Nephron (organoid): ENCODE results near the gene NRF1.

ENCODE experiments used
- H3K27ac Mint-ChIP-seq, 3 experiments: 2 replicates each; pipeline ENCODE4 v1.8.0; 2020; ENCODE audit warnings: mixed read lengths in 3 of 3, mild to moderate bottlenecking in 2 of 3, moderate library complexity in 1 of 3
- H3K27me3 Mint-ChIP-seq: 2 replicates; pipeline ENCODE4 v1.8.0; 2021; ENCODE audit warnings: low read depth, mild to moderate bottlenecking, moderate library complexity, mixed read lengths
- H3K36me3 Mint-ChIP-seq: 2 replicates; pipeline ENCODE4 v1.8.0; 2020; ENCODE audit warnings: low read depth, mixed read lengths
- H3K4me1 Mint-ChIP-seq: 2 replicates; pipeline ENCODE4 v1.8.0; 2020; ENCODE audit warnings: mixed read lengths
- H3K4me3 Mint-ChIP-seq, 3 experiments: 2 replicates each; pipeline ENCODE4 v1.8.0; 2020; ENCODE audit warnings: mild to moderate bottlenecking in 3 of 3, mixed read lengths in 3 of 3, moderate library complexity in 2 of 3
- H3K9me3 Mint-ChIP-seq: 2 replicates; pipeline ENCODE4 v1.8.0; 2020; ENCODE audit warnings: mixed read lengths
- TF ChIP-seq, protein P1 (sequence below), 3 experiments: fragments of 200-600 bp; sonication (generic); IDR thresholded peaks; one replicate each; pipeline ENCODE4 v1.5.0; 2021; ENCODE audit warnings: antibody characterized with exemption in 3 of 3; ENCODE audit not compliant: unreplicated experiment in 3 of 3

Gene NRF1

DNA sequence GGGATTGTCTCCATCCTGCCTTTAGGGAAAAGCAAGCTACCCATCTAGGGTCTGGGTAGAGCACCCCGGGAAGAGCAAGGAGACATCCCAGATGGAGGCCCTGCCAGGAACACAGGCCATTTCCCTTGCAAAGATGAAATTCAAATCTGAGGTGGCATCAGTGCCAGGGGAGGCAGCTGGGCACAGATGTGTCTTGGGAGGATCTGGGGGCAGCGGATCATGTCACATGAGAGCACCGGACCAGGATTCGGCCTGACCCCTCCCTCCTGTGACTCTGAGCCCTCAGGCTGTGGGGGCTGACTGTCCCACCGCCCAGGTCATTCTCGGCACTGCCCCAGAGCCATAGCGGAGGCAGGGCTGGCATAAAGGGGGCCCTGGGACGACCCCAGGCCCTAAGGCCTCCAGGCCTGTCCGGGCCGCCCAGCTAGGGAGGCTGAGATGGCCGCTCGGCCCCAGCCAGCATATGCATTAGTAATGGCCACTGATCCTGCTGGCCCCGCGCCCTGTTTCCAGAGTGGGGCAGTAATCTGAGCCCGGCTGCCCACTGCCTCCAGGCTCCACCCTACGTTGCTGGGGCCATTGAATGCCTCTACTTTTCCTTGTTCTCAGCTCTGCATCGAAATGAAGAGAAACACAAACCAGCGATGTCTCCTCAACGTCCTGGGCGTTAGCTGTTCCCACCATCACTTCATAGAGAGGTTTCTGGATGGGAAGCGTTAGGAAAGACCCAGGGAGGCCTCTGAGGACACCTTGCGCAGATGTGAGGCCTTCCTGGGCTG, 192.8 kb downstream of the NRF1 start:
- H3K4me1 Mint-ChIP-seq = peaks cover 6% of the 10 kb centered on the region
- TF ChIP-seq, protein P1, sequence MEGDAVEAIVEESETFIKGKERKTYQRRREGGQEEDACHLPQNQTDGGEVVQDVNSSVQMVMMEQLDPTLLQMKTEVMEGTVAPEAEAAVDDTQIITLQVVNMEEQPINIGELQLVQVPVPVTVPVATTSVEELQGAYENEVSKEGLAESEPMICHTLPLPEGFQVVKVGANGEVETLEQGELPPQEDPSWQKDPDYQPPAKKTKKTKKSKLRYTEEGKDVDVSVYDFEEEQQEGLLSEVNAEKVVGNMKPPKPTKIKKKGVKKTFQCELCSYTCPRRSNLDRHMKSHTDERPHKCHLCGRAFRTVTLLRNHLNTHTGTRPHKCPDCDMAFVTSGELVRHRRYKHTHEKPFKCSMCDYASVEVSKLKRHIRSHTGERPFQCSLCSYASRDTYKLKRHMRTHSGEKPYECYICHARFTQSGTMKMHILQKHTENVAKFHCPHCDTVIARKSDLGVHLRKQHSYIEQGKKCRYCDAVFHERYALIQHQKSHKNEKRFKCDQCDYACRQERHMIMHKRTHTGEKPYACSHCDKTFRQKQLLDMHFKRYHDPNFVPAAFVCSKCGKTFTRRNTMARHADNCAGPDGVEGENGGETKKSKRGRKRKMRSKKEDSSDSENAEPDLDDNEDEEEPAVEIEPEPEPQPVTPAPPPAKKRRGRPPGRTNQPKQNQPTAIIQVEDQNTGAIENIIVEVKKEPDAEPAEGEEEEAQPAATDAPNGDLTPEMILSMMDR (IDR thresholded peaks at IDR 0.05; ENCODE audit: unreplicated experiment in 3 of 3) = no peak
- no peaks in the 10 kb centered on the region for H3K9me3 Mint-ChIP-seq
- H3K27ac Mint-ChIP-seq = no peak overlapping the region
- H3K27me3 Mint-ChIP-seq = peaks cover 6% of the 10 kb centered on the region
- H3K4me3 Mint-ChIP-seq = no peak overlapping the region
- H3K36me3 Mint-ChIP-seq = no peaks in the 10 kb centered on the region

DNA sequence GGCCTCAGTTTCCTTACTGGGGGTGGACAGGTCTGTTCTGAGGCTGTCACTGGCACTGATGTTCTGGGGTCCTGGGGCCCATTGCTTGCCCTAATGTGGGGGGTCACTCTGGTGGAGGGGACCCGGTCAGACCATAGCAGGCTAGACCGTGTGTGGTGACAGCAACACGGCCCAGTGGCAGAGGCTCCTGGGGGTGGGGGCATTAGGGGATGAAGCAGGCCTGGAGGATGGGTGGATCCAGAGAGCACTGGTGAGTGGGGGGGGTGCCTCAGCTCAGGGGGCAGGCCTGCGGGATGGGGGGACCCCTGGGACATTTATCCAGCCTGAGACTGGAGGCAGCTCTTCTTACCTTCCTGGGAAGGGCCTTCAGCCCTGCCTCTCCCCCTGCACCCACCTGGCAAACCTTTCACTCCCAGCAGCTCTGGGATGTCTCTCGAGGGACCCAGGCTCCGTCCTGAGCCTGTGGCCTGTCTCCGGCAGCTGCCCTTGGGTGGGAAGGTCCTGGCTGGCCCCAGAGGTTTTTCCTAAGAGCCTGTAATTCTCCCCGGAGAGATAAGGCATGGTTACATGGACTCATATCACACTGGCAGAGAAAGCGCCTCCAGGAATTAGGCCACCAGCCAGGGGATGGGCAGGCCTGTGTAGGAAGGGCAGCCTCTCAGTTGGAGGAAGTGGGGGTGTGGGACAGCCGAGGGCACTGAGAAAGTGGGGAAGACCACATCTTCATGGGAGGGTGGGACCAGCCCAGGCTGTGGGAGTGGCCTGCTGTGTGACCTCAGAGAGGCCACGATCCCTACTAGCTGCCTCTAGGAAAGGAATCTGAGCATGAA, 193.6 kb downstream of the NRF1 start:
- H3K27me3 Mint-ChIP-seq = peaks cover 6% of the 10 kb centered on the region
- H3K4me3 Mint-ChIP-seq = no peak overlapping the region
- TF ChIP-seq, protein P1 (IDR thresholded peaks at IDR 0.05; ENCODE audit: unreplicated experiment in 3 of 3) = no peak
- H3K4me1 Mint-ChIP-seq = peaks cover 6% of the 10 kb centered on the region
- no peaks in the 10 kb centered on the region for H3K36me3 Mint-ChIP-seq
- no peak overlapping the region for H3K27ac Mint-ChIP-seq
- H3K9me3 Mint-ChIP-seq = no peaks in the 10 kb centered on the region
